ENCODE results near the gene CCDC40.

GRCh38 chr17:80147035-80147822, 110.8 kb downstream of the CCDC40 start, which contains the start of gene EIF4A3:
- TF ChIP-seq CTCF (IDR thresholded peaks at IDR 0.05) (peak in 1 of 6 experiments; percentile 23), POLR2A (IDR thresholded peaks at IDR 0.05) (peak; percentile 57 to 97)

Data from thyroid gland (tissue), 4 donors.